ENCODE measurements around the gene RFNG. TPM values are rescaled to one million over a fixed set of nuclear protein-coding genes. Genes with fewer than 3 reads are reported as not detected.

RFNG gene
- total and polyA plus RNA-seq, 5 donors from 2014 or later, result 3.2 to 35.1 (median 5.4) TPM

GRCh38 chr17:82086941-82087906, 35.6 kb upstream of the RFNG start:
- Mint-ChIP-seq H3K9me3 (no peaks in the 10 kb centered on the region), H3K36me3 (no peaks in the 10 kb centered on the region), H3K27me3 (no peaks in the 10 kb centered on the region), H3K27ac (no peak overlapping the region), H3K4me1 (no peaks in the 10 kb centered on the region), H3K4me3 (no peak overlapping the region)
- Histone ChIP-seq H3K9me3 (ENCODE audit: control insufficient read depth in 2 of 2, low read length in 2 of 2) (no peaks in the 10 kb centered on the region), H3K4me3 (ENCODE audit: low read depth, low read length) (no peak overlapping the region), H3K36me3 (ENCODE audit: control insufficient read depth, insufficient read depth, low read length) (peaks cover 30% of the 10 kb centered on the region), H3K27me3 (ENCODE audit: control insufficient read depth, insufficient read depth, low read length) (no peaks in the 10 kb centered on the region), H3K4me1 (ENCODE audit: control insufficient read depth, insufficient read depth, low read length, poor library complexity, severe bottlenecking) (no peaks in the 10 kb centered on the region), H3K27ac (ENCODE audit: insufficient read depth, low read length, poor library complexity, severe bottlenecking) (no peak overlapping the region)
- DNase-seq (no peak), ATAC-seq (ENCODE audit: low read depth in 2 of 2) (no peak)

GRCh38 chr17:82085931-82086764, 34.5 kb upstream of the RFNG start:
- no peaks in the 10 kb centered on the region for H3K36me3 Mint-ChIP-seq
- H3K27me3 Mint-ChIP-seq, result no peaks in the 10 kb centered on the region

GRCh38 chr17:82085031-82085861, 33.6 kb upstream of the RFNG start:
- H3K36me3 ChIP-seq (ENCODE audit: control insufficient read depth, insufficient read depth, low read length), result peaks cover 33% of the 10 kb centered on the region
- H3K9me3 Mint-ChIP-seq, result no peaks in the 10 kb centered on the region
- no peak overlapping the region for H3K27ac Mint-ChIP-seq

More at GRCh38 chr17:82085931-82086764, 34.5 kb upstream of the RFNG start:
- Mint-ChIP-seq H3K4me1 (no peaks in the 10 kb centered on the region), H3K27ac (no peak overlapping the region), H3K4me3 (no peak overlapping the region), H3K9me3 (no peaks in the 10 kb centered on the region)
- no peaks in the 10 kb centered on the region for H3K4me1 ChIP-seq (ENCODE audit: control insufficient read depth, insufficient read depth, low read length, poor library complexity, severe bottlenecking)
- no peak for ATAC-seq (ENCODE audit: low read depth in 2 of 2)
- no peaks in the 10 kb centered on the region for H3K9me3 ChIP-seq (ENCODE audit: control insufficient read depth in 2 of 2, low read length in 2 of 2)
- no peak for DNase-seq
- no peaks in the 10 kb centered on the region for H3K27me3 ChIP-seq (ENCODE audit: control insufficient read depth, insufficient read depth, low read length)
- H3K27ac ChIP-seq (ENCODE audit: insufficient read depth, low read length, poor library complexity, severe bottlenecking), result no peak overlapping the region
- H3K4me3 ChIP-seq (ENCODE audit: low read depth, low read length), result no peak overlapping the region
- peaks cover 24% of the 10 kb centered on the region for H3K36me3 ChIP-seq (ENCODE audit: control insufficient read depth, insufficient read depth, low read length)

DNA sequence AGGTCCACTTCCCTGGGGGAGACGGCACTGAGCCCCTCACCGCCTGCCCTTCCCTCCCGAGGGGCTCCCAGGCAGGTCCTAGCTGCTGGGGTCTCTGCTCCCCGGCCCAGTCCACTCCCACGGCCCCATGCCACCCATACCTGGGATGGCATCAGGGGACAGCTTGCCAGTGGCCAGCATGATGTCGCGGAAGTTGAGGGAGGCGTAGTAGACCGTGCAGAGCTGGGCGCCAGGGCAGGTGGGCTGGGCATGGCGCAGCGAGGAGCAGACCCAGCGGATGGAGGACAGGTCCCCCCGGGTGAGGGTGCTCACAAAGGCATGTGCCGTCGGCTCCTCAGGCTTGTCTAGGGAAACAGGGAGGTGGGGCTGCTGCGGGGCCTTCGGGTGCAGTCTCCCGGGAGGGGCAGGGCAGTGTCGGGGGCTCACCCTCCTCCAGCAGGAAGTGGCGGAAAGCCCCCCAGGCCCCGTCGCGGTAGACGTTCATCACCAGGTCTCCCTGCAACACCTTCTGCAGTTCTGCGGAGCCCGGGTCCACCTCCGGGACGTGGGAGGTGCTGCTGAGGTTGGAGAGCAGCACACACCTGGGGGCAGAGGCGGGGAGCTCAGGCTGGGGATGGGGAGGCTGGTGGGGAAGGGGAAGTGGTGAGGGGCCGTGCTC, 32.9 kb upstream of the RFNG start:
- no peak overlapping the region for H3K27ac Mint-ChIP-seq
- DNase-seq, result no peak
- Histone ChIP-seq H3K27me3 (ENCODE audit: control insufficient read depth, insufficient read depth, low read length) (no peaks in the 10 kb centered on the region), H3K4me1 (ENCODE audit: control insufficient read depth, insufficient read depth, low read length, poor library complexity, severe bottlenecking) (no peaks in the 10 kb centered on the region), H3K36me3 (ENCODE audit: control insufficient read depth, insufficient read depth, low read length) (peaks cover 37% of the 10 kb centered on the region), H3K27ac (ENCODE audit: insufficient read depth, low read length, poor library complexity, severe bottlenecking) (no peak overlapping the region), H3K4me3 (ENCODE audit: low read depth, low read length) (no peak overlapping the region), H3K9me3 (ENCODE audit: control insufficient read depth in 2 of 2, low read length in 2 of 2) (no peaks in the 10 kb centered on the region)
- H3K4me3 Mint-ChIP-seq, result no peak overlapping the region
- no peaks in the 10 kb centered on the region for H3K36me3 Mint-ChIP-seq
- H3K27me3 Mint-ChIP-seq, result no peaks in the 10 kb centered on the region
- H3K4me1 Mint-ChIP-seq, result no peaks in the 10 kb centered on the region
- no peak for ATAC-seq (ENCODE audit: low read depth in 2 of 2)
- H3K9me3 Mint-ChIP-seq, result no peaks in the 10 kb centered on the region

More at GRCh38 chr17:82085031-82085861, 33.6 kb upstream of the RFNG start:
- Histone ChIP-seq H3K9me3 (ENCODE audit: control insufficient read depth in 2 of 2, low read length in 2 of 2) (no peaks in the 10 kb centered on the region), H3K27ac (ENCODE audit: insufficient read depth, low read length, poor library complexity, severe bottlenecking) (no peak overlapping the region), H3K4me3 (ENCODE audit: low read depth, low read length) (no peak overlapping the region), H3K27me3 (ENCODE audit: control insufficient read depth, insufficient read depth, low read length) (no peaks in the 10 kb centered on the region), H3K4me1 (ENCODE audit: control insufficient read depth, insufficient read depth, low read length, poor library complexity, severe bottlenecking) (no peaks in the 10 kb centered on the region)
- Mint-ChIP-seq H3K4me1 (no peaks in the 10 kb centered on the region), H3K36me3 (no peaks in the 10 kb centered on the region), H3K27me3 (no peaks in the 10 kb centered on the region), H3K4me3 (no peak overlapping the region)
- no peak for DNase-seq
- ATAC-seq (ENCODE audit: low read depth in 2 of 2), result no peak

- H3K4me3 ChIP-seq (ENCODE audit: low read depth, low read length), result no peak overlapping the region
- H3K4me3 Mint-ChIP-seq, result no peak overlapping the region
- H3K27me3 Mint-ChIP-seq, result no peaks in the 10 kb centered on the region
- no peak overlapping the region for H3K27ac ChIP-seq (ENCODE audit: insufficient read depth, low read length, poor library complexity, severe bottlenecking)
- no peaks in the 10 kb centered on the region for H3K4me1 Mint-ChIP-seq
- H3K36me3 ChIP-seq (ENCODE audit: control insufficient read depth, insufficient read depth, low read length), result peaks cover 35% of the 10 kb centered on the region
- no peaks in the 10 kb centered on the region for H3K36me3 Mint-ChIP-seq
- H3K9me3 ChIP-seq (ENCODE audit: control insufficient read depth in 2 of 2, low read length in 2 of 2), result no peaks in the 10 kb centered on the region
- peak overlapping the region in 1 of 3 donors; percentile 26 for H3K27ac Mint-ChIP-seq
- H3K4me1 ChIP-seq (ENCODE audit: control insufficient read depth, insufficient read depth, low read length, poor library complexity, severe bottlenecking), result no peaks in the 10 kb centered on the region
- no peak for DNase-seq
- no peaks in the 10 kb centered on the region for H3K27me3 ChIP-seq (ENCODE audit: control insufficient read depth, insufficient read depth, low read length)
- H3K9me3 Mint-ChIP-seq, result no peaks in the 10 kb centered on the region
- ATAC-seq (ENCODE audit: low read depth in 2 of 2), result no peak
These were observed 32.1 kb upstream of the RFNG start for GRCh38 chr17:82083533-82084359.

GRCh38 chr17:82083009-82083408, 31.4 kb upstream of the RFNG start:
- Mint-ChIP-seq H3K4me3 (no peak overlapping the region), H3K9me3 (no peaks in the 10 kb centered on the region), H3K27ac (no peak overlapping the region), H3K27me3 (no peaks in the 10 kb centered on the region), H3K4me1 (no peaks in the 10 kb centered on the region), H3K36me3 (no peaks in the 10 kb centered on the region)
- no peak for ATAC-seq (ENCODE audit: low read depth in 2 of 2)
- peaks cover 28% of the 10 kb centered on the region for H3K36me3 ChIP-seq (ENCODE audit: control insufficient read depth, insufficient read depth, low read length)
- H3K4me3 ChIP-seq (ENCODE audit: low read depth, low read length), result no peak overlapping the region
- H3K4me1 ChIP-seq (ENCODE audit: control insufficient read depth, insufficient read depth, low read length, poor library complexity, severe bottlenecking), result no peaks in the 10 kb centered on the region
- H3K27ac ChIP-seq (ENCODE audit: insufficient read depth, low read length, poor library complexity, severe bottlenecking), result no peak overlapping the region
- no peaks in the 10 kb centered on the region for H3K9me3 ChIP-seq (ENCODE audit: control insufficient read depth in 2 of 2, low read length in 2 of 2)
- no peak for DNase-seq
- H3K27me3 ChIP-seq (ENCODE audit: control insufficient read depth, insufficient read depth, low read length), result no peaks in the 10 kb centered on the region
